ENCODE data around the gene SMIM27. TPM values are rescaled to one million over a fixed set of nuclear protein-coding genes. Genes with fewer than 3 reads are reported as not detected.

Gene SMIM27
- total and polyA plus RNA-seq, 9 of the 15 experiments (the other 6 are each of a cell fraction or from before 2014, with no cell fraction given): 2.9 to 16.1 (median 7.9) TPM

DNA sequence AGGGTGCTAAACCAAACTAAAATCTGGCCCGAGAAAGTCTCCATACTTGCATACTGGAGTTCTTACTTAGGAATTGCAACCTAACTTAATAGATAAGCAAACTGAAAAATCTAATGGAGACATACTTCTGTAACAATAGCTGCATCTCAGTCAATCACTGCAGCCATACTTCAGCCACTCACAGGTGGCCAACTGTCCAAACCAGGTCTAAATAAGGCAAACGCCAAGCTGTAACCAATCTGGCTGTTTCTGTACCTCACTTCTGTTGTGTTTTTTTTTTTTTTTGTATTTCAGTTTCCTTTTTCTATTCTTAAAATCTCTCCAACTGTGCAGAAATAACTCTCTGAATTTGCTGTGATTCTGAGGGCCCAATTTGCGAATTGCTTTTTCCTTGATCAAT is 25.2 kb downstream of the SMIM27 start:
- Histone ChIP-seq H3K9me1 (ENCODE audit: control insufficient read depth, insufficient read depth, low read length) (no peaks in the 10 kb centered on the region), H3K9me3 (replicated peaks; ENCODE audit: control insufficient read depth, insufficient read depth, low read depth, low read length) (no peaks in the 10 kb centered on the region), H4K20me1 (replicated peaks; ENCODE audit: control insufficient read depth, insufficient read depth, low read length) (no peaks in the 10 kb centered on the region), H3K4me2 (ENCODE audit: insufficient read depth, low read length) (no peak overlapping the region), H3K4me1 (replicated peaks in 1 of 2; ENCODE audit: control insufficient read depth in 2 of 2, insufficient read depth in 2 of 2, low read length in 2 of 2) (no peaks in the 10 kb centered on the region), H3K79me2 (ENCODE audit: control insufficient read depth, insufficient read depth, low read length) (peaks cover 6% of the 10 kb centered on the region), H3K27me3 (ENCODE audit: control insufficient read depth in 2 of 2, insufficient read depth in 2 of 2, low read length in 2 of 2) (no peaks in the 10 kb centered on the region), H3K9ac (ENCODE audit: insufficient read depth in 1 of 2, low read depth in 2 of 2, low read length in 2 of 2) (no peak overlapping the region), H3K4me3 (no peak overlapping the region), H3K36me3 (ENCODE audit: control insufficient read depth, insufficient read depth, low read length) (no peaks in the 10 kb centered on the region), H2AFZ (ENCODE audit: low read depth, low read length) (no peak overlapping the region), H3K27ac (ENCODE audit: extremely low read depth, low read depth, low read length) (no peak overlapping the region)
- DNase-seq (ENCODE audit: extremely low read depth in 1 of 4, low spot score in 3 of 4) (no peak), FAIRE-seq (no peak), ATAC-seq (no peak)
- intact Hi-C loops (cut with micrococcal nuclease) (no loop called here), in situ Hi-C loops (cut with MboI) (loop anchor here (5.0 kb wide), 1 partner anchor 195 kb away; the partner anchor contains the start of gene ACO1)
- POLR2A ChIA-PET: no interaction called here
- CTCF ChIA-PET (ENCODE audit: low intra/inter-chr PET ratio): interaction anchor here (0.8 to 1.2 kb wide), 2 partner anchors 198 to 199 kb away, joined by 4 read pairs; no protein-coding TSS in a partner anchor
- no peak for TF ChIP-seq BRF2 (IDR thresholded peaks at IDR 0.05; ENCODE audit: borderline replicate concordance, insufficient read depth, insufficient read length)
- TF ChIP-seq NCOA6 (IDR thresholded peaks at IDR 0.05): no peak
- no peak for TF ChIP-seq HDAC2 (IDR thresholded peaks at IDR 0.05)
- no peak for TF ChIP-seq SRSF3 (IDR thresholded peaks at IDR 0.05; ENCODE audit: insufficient read depth, low read length)
- no peak for TF ChIP-seq ZFP30 (CRISPR knock-in tag; IDR thresholded peaks at IDR 0.05; ENCODE audit: borderline replicate concordance)
- TF ChIP-seq BRCA1 (IDR thresholded peaks at IDR 0.05): no peak
- TF ChIP-seq BRCA1 (CRISPR knock-in tag; IDR thresholded peaks at IDR 0.05): no peak
- TF ChIP-seq, protein P1, sequence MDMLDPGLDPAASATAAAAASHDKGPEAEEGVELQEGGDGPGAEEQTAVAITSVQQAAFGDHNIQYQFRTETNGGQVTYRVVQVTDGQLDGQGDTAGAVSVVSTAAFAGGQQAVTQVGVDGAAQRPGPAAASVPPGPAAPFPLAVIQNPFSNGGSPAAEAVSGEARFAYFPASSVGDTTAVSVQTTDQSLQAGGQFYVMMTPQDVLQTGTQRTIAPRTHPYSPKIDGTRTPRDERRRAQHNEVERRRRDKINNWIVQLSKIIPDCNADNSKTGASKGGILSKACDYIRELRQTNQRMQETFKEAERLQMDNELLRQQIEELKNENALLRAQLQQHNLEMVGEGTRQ (CRISPR knock-in tag; IDR thresholded peaks at IDR 0.05): no peak
- no peak for TF ChIP-seq U2AF1 (optimal IDR thresholded peaks at IDR 0.05; ENCODE audit: low read depth, low read length)
- no peak for TF ChIP-seq ILK (tag; IDR thresholded peaks at IDR 0.05; ENCODE audit: borderline replicate concordance, low read depth)
- no peak for TF ChIP-seq CSDE1 (IDR thresholded peaks at IDR 0.05)
- TF ChIP-seq HCFC1 (IDR thresholded peaks at IDR 0.05; ENCODE audit: low read depth, low read length): no peak
- no peak for TF ChIP-seq ZNF3 (CRISPR knock-in tag; IDR thresholded peaks at IDR 0.05)
- no peak for TF ChIP-seq NEUROD1 (IDR thresholded peaks at IDR 0.05; ENCODE audit: borderline replicate concordance, low read depth, low read length, partially characterized antibody)
- TF ChIP-seq, protein P2, sequence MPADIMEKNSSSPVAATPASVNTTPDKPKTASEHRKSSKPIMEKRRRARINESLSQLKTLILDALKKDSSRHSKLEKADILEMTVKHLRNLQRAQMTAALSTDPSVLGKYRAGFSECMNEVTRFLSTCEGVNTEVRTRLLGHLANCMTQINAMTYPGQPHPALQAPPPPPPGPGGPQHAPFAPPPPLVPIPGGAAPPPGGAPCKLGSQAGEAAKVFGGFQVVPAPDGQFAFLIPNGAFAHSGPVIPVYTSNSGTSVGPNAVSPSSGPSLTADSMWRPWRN (IDR thresholded peaks at IDR 0.05; ENCODE audit: low read depth): no peak
- 0% methylated on average over 2 of the region's 3 CpGs for WGBS (ENCODE audit: insufficient coverage, low coverage, missing lambda C conversion rate)
- BruUV-seq (replicated peaks): no TSS peak
